Osteoblast (primary cell): ENCODE results near the gene TIGD6. TPM values are rescaled to one million over a fixed set of nuclear protein-coding genes. Genes with fewer than 3 reads are reported as not detected.

ENCODE experiments used
- total RNA-seq: library from RNA; depleted of rRNA; stranded (reverse); fragments of >200 nt; gene quantifications from 2 replicates; pipeline ENCODE4 v1.2.3, GENCODE V29; 2012

Gene TIGD6
- total RNA-seq, 1 donor = 9.8 TPM

Other genes with a start within 250 kb of the TIGD6 start
- under 0.01 TPM in 2 replicates for gene PDE6A, start 55.9 kb downstream of the TIGD6 start, total RNA-seq
- 22.1 and 22.7 TPM in 2 replicates for gene SLC26A2, start 39.9 kb downstream of the TIGD6 start, total RNA-seq
- 49.8 and 54.3 TPM in 2 replicates for gene HMGXB3, start 85 bp upstream of the TIGD6 start, total RNA-seq
- 0.36 and 0.88 TPM in 2 replicates for gene CSF1R, start 85.9 kb upstream of the TIGD6 start, total RNA-seq
- gene PDGFRB, start 155.2 kb upstream of the TIGD6 start, total RNA-seq = 531 and 567 TPM in 2 replicates
- 0.29 and 0.36 TPM in 2 replicates for gene CDX1, start 166.1 kb upstream of the TIGD6 start, total RNA-seq
- under 0.01 TPM in 1 of 2 replicates, not detected in the other for gene SLC6A7, start 189.4 kb upstream of the TIGD6 start, total RNA-seq